GM18858 (cell line): ENCODE data around the gene ZNF285.
"Not testable (repeated sequence)": the region's sequence is repeated elsewhere in the genome, so short reads cannot be mapped to it uniquely, and the experiment has no call there.

Experiments used
- ATAC-seq: cut with Tn5 transposase; IDR thresholded peaks from one replicate; pipeline ENCODE4 v1.9.1; 2021; ENCODE audit not compliant: unreplicated experiment

The ZNF285 gene

DNA sequence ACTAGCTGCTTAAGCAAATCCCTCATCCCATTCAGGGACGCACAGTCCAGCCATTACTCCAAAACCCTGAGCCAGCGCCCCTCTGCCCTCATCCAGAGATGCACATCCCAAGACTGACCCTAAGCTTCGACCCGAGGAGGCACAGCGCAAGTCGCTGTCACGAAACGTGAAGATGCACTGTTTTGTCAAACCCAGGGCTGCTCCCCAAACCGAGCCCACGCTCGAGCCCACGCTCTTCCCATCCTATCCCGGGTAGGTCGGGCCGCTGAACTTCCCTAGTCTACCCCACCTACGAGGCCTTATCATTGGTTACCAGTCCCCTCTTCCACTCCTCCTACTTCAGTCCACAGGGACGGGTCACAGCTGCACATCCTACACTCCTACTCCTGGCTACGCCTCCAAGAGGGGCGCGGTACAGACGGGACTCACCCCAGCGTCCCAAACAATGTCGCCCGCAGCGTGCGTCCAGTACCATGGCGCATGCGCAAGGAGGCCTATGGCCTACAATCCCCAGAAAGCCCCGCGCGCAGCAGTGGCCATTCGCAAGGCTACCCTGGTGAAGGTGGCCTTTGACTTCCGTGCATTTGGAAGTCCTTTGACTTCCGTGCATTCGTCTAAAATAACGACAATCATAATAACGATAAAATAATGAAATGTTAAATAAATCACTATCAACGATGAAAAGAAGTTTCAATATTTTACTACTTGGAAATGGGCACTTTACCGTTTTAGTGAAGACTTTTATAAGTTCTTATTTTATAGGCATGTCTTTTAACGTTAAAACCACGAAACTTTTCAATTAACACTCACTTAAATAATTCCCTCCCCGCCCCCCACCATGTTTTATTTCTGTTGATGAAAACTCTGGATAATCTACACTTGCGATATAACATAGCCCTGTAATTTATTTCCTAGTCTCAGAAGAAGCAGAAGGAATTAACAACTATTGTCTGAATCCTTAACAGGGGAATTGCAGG lies at the start of gene ZNF285:
Gene ZNF285, minus strand, starts transcription at position 470 of the 977 bp plus-strand sequence. CDS start 4,395 bp downstream, outside the sequence.
- no peak for ATAC-seq

DNA sequence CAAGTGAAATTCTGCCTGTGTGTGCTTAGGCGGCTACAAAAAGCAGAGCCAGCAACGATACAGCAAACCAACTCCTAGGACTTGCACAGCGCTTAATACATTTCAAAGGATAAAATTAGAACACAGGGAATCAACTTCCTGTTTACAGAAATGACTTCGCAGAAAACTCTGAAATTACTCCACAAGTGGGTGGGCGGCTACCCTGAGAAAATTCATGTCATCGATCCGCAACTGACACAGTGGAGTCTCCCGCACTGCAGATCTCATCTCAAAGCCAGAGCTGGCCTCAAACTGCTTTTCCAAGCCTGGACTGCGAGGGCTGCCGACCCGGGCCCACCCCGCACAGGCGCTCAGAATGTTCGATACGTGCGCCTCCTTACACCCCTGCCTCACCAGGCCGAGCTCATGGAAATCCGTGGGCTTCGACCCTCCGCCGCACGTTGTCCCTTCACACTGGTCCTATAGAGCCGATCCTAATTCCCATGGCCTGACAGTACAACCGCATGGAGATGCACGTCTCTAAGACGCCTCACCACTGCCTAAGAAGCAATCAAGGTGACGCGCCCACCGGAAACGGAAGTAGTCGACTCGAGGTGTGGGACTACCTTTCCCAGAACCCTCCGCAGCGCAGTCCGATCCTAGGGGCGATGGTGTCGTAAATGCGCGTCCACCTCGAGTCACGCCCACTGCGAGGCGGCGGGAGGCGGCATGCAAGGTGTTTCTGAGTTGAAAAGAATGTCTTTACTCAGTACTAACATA lies 46.7 kb upstream of the ZNF285 start, which contains the start of gene ZNF229:
Gene ZNF229, minus strand, starts transcription at position 557 of the 759 bp plus-strand sequence. CDS start 5,625 bp downstream, outside the sequence.
- ATAC-seq: no peak

DNA sequence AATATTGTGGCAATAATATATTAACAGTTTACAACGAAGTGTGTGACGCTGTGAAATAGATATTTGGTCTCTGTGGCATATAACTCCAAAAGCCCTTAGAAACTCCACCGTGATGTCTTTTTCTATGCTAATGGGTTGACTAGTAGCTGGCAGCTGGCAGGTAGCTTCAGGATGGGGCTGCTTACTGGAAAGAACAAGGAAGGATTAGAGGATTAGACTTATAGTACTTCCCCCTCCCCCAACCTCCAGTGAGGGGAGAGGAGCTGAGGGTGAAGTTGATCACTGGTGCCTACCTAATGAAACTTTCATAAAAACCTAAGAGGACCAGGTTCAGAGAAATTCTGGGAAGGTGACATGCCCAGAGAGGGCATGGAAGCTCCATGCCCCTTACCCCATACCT lies 37.0 kb upstream of the ZNF285 start:
- ATAC-seq: no peak

DNA sequence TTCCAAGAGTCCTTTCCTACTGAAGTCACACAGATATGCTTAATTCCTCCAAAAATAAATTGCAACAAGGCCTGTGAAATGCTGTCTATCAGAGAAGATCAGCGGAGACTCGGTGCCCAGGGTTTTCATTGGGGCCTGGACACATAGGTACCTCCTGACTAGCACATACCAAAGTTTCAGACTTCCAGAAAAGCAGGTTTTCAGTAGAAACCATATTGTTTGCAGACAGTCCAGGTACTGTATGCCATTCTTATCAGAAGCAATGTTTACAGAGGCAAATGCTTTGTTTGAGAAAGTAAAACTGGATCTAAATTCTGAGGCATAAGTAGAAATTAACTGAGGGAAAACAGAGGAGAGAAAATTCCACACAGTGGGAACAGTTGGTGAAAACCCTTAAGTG lies 34.0 kb upstream of the ZNF285 start:
- no peak for ATAC-seq

DNA sequence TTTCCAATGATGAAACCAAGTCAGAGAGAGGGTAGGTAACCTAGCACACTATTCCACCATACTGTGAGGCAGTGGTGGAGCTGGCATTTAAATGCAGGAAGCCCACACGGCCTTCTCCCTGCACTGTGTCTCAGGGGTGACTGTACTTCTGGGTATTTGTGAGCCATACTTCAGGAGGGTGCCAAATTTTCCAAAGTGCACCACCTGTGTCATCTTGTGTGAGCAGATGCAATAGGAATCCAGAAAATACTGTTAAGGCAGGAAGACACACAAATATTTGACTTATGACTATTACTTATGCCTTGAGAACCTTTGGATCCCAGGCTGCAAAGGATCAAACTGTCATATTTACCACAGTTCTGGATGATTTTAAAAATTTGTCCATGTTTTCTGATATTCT lies 29.5 kb upstream of the ZNF285 start:
- ATAC-seq: no peak

DNA sequence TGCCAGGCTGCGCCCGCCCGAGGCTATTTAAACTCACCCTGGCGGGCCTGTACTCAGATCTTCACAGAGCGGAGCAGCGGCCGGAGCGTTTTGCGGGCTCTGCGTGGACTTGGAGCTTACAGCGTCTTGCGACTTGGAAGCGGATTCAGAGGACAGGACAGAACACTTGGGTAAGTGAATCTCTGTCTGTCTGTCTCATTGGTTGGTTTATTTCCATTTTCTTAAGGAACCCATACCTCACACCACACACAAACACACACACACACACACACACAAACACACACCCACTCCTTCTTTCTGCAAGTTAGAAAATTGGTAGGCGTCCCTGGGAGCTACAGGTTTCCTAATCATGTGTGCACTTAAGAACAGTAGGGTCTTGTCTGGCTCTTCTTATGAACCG lies 14.1 kb upstream of the ZNF285 start:
- ATAC-seq: not testable (repeated sequence)

DNA sequence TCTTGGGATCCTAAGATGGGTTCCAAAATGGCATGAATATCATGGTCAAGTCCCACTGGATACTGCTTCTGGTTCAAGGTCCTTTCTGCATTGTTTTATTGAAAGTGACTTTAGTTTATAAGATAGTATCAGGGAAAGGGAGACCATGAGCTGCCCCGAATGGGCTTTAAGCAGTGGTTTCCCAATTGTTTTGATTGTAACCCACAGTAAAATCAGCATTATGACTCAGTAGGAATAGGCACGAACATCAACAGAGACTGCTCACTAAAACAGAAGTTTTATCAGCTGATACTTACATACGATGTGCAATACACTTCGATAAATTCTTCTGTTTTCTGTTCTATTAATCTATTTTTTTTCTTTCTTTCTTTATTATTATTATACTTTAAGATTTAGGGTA lies 12.1 kb downstream of the ZNF285 start:
- ATAC-seq: not testable (repeated sequence)

DNA sequence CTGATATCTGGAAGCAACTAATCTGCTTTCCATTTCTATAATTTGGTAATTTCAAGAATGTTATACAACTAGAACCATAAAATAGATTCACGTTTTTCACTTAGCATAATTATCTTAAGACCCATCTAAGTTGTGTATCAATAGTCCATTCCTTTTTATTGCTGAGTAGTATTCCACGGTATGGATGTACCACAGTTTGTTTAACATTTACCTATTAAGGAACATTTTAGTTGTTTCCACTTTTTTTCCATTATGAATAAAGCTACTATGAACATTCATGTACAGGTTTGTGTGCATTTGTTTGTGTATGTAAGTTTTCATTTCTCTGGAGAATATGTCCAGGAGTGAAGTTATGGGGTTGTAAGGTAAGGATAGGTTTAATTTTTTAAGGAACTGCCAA lies 26.6 kb downstream of the ZNF285 start:
- ATAC-seq: no peak

DNA sequence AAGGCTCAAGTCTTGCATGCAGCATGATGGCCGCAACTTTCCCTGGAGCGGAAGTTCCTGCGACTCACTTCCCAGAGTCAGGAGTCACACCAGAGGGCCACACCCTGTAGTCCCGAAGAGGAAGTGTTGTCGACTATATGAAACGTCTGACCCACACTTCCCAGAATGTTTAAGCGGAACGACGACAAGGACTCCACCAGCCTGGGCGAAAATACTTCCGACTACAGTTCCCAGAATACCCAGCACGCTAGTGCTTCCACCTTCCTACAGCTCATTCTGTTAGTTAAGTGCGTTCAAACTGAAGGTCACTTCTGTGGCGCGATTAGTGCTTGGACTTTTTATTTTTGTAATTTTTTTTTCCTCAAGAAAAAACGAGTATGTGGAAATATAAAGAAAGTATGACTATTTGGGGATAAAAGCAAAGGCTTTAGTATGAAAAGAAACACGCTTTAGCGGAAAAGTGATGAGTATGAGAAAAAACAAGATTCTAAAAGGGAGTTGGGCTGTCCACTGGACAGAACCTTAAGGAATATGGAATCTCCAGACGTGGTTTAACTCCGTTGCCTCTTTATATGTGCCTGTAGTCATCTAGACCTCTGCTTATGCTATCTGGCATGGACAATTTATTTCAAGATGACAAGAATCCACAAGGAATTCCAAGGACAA lies 29.5 kb downstream of the ZNF285 start:
- no peak for ATAC-seq

DNA sequence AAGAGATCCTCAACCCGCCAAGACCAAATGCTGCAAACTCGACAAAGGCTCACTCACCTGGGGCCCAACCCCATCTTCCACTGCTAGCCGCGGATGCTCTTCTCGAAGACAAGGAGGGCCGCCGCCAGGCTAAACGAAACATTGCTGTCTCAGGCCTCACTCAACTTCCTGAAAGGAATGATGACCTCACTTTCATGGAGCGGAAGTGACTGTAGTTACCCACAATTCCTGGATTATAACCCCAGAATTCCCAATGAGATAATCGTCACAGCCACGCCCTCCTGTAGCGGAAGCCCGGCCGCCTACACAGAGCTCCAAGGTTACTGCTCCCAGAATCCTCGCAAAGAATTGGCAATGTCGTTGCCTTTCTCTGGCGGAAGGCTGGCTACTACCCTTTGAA lies 34.4 kb downstream of the ZNF285 start:
- ATAC-seq: no peak

DNA sequence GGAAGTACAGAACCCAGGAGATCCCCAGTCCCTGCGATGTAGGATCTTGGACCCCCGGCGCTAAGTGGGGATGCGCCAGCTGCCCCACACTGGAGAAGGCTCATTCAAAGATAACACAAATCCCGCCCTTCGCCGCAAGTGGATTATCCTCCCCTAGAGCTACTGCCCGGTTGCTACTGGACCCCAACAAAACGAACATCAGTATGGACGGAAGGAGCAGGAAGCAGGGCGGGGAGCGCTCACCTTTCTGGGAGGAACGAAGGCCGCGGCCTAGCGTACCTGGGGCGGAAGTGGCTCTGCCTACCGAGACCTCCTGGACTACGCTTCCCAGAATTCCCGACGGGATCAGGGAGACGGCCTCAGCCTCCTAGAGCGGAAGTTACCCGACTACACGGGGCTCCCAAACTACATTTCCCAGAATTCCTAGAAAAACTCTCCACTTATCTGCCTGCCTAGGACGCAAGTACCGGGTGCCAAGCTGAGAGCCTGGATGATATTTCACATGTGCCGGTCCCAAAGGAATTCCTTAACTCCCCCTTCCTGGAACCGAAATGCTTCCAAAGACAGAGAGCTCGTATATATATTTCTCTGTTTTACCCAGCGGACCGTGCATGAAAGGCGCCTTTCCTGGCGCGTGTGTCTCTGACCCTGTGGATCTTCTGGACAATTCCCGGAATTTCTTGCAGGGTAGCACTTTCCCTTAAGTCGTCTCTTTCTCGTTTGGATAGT lies 44.9 kb downstream of the ZNF285 start, which contains the start of gene ZNF112:
Gene ZNF112, minus strand, starts transcription at position 298 of the 729 bp plus-strand sequence. CDS start 16,141 bp downstream, outside the sequence.
- ATAC-seq: no peak

DNA sequence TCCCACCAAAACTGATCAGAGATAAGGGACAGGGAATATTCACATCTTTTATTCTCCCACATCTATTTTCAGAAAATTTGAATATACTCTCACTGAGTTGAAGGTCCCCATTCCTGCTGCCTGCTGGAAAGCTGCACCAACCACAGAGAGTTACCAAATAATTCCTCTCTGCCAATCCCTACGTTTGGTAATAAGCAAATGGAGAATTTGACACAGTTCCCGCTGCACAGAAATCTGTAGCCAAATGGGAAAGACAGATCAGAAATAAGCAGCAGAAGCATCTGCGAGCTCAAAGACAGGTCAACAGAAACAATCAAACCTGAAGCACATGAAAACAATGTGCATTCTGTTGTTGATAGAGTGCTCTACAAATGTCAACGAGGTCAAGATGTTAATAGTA lies 54.9 kb downstream of the ZNF285 start:
- ATAC-seq: no peak

DNA sequence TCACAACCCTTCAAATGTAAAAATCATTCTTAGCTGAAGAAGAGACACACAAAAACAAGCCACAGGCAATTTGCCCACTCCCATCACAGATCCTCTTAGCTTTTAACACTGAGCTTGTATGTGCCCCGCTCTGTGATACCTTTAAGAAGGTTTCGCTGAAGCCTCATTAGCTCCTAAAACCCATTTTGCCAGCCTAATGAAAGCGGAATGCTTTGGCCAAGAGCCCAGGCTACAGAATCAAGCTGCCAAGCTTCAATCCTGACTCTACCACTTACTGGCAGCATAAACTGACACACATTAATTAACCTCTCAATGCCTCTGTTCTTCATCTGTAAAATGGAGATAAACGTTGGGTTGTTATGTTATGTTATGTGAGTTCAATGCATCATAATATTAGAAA lies 55.4 kb downstream of the ZNF285 start:
- no peak for ATAC-seq

DNA sequence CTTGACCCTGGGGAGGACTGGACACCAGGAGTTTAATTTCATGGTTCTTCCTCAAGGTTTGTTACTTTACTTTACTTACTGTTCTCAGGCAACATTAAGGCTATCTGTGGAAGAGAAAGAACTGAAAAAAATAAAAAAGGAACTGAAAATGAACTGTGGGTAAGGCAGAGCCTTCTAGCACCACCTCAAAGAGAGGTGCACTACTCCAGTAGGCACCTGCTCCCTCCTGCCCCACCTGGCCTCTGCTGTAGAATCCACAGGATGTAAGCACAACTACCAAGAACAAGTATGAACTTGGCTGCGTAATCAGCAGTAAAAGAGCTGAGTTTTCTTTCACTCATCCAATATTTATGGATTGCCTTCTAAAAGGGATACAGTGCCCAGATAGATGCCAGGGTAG lies 57.2 kb downstream of the ZNF285 start:
- no peak for ATAC-seq

DNA sequence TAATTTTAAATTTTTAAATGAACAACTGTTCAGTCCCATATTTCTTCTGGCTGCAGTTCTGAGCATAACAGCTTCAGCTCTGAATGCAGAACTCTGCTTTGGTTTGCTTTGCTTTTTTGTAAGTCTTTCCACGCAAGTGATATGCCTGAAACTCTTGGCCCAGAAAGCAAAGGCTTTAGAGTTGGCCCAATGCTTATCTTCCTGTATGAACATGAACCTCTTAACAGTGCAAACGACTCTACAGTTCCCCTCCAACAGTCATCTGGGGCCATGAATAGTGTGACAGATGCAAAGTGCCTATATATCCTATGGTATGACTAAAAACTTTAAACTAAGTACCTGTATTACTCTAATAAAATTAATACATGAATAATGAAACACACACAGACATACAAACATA lies 59.6 kb downstream of the ZNF285 start:
- no peak for ATAC-seq

DNA sequence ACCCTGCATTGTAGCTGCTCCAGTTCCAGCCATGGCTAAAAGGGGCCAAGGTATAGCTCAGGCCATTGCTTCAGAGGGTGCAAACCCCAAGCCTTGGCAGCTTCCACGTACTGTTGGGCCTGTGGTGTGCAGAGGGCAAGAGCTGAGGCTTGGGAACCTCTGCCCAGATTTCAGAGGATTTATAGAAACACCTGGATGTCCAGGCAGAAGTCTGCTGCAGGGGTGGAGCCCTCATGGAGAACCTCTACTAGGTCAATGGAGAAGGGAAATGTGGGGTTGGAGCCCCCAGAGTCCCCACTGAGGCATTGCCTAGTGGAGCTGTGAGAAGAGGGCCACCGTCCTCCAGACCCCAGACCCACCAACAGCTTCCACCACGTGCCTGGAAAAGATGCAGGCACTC lies 66.8 kb downstream of the ZNF285 start:
- not testable (repeated sequence) for ATAC-seq
